Gastrocnemius medialis (tissue), 4 donors: ENCODE measurements around the gene SEMA3D. TPM values are rescaled to one million over a fixed set of nuclear protein-coding genes. Genes with fewer than 3 reads are reported as not detected.

Experiments used
- ATAC-seq, 2 donors: fragments of 150-250 bp; one replicate each; pipeline ENCODE4 v1.9.1; 2016
- DNase-seq, 2 donors: peaks; one replicate each; pipeline ENCODE4 v3.0.0-alpha.2; 2019
- H3K27ac ChIP-seq, 4 donors: fragments of 200-600 bp; sonication (generic); 1 replicate in 1 of 4; 2 replicates in 3 of 4; pipeline ENCODE4 v1.5.1; 2016 to 2018; ENCODE audit warnings: mild to moderate bottlenecking in 2 of 4, moderate library complexity in 1 of 4
- H3K27me3 ChIP-seq, 3 donors: fragments of 200-600 bp; sonication (generic) in 2 of 3; 1 replicate in 1 of 3; 2 replicates in 2 of 3; pipeline versions ENCODE4 v1.5.1 to v1.6.0; 2016 to 2019; ENCODE audit warnings: mild to moderate bottlenecking in 1 of 3, moderate library complexity in 1 of 3
- H3K36me3 ChIP-seq, 2 donors: fragments of 200-600 bp; sonication (generic) in 1 of 2; one replicate each; pipeline ENCODE4 v1.5.1; 2017 to 2018
- H3K4me1 ChIP-seq, 2 donors: fragments of 200-600 bp; sonication (generic) in 1 of 2; one replicate each; pipeline ENCODE4 v1.5.1; 2016 to 2017; ENCODE audit warnings: mild to moderate bottlenecking in 2 of 2
- H3K4me3 ChIP-seq, 4 donors: fragments of 200-600 bp; sonication (generic) in 3 of 4; 1 replicate in 1 of 4; 2 replicates in 3 of 4; pipeline ENCODE4 v1.5.1; 2016 to 2019; ENCODE audit warnings: mild to moderate bottlenecking in 2 of 4
- H3K9me3 ChIP-seq, 3 donors: fragments of 200-600 bp; sonication (generic) in 2 of 3; 1 replicate in 1 of 3; 2 replicates in 2 of 3; pipeline ENCODE4 v1.5.1; 2016 to 2019
- POLR2A ChIP-seq, 2 donors: fragments of 450-650 bp; IDR thresholded peaks; one replicate each; pipeline ENCODE4 v1.6.1; 2017; ENCODE audit warnings: antibody characterized with exemption in 2 of 2, mild to moderate bottlenecking in 2 of 2, moderate library complexity in 2 of 2
- in situ Hi-C, 4 donors: fragments of 200-750 bp; cut with MboI; loops; one replicate each; pipeline versions ENCODE4 v1.15.0 to v1.8.0; 2017; ENCODE audit warnings: low sequenced_read_pairs in 4 of 4
- intact Hi-C: fragments of 100-400 bp; cut with DNase I; formaldehyde crosslinking; loops from one replicate; pipeline ENCODE4 v1.15.1; 2023; ENCODE audit warnings: low total_unique reads
- total RNA-seq, 4 donors: library from RNA; depleted of rRNA; stranded (reverse); fragments of >200 nt; gene quantifications; one replicate each; pipeline versions ENCODE4 v1.1.0 to v1.2.3, GENCODE V29; 2016
- TF ChIP-seq, protein P1 (sequence below), 5 experiments: fragments of 450-650 bp in 3 of 5; fragments of 200-600 bp in 2 of 5; sonication (generic) in 2 of 5; IDR thresholded peaks in 4 of 5; conservative IDR thresholded peaks in 1 of 5; 1 replicate in 4 of 5; 2 replicates in 1 of 5; pipeline ENCODE4 v1.5.1; 2016 to 2019; ENCODE audit warnings: antibody characterized with exemption in 5 of 5, mild to moderate bottlenecking in 3 of 5, moderate library complexity in 3 of 5

SEMA3D gene
- under 1 TPM in 1 of 4 donors, not detected in 3; 0.75 TPM for total RNA-seq

GRCh38 chr7:85186521-85187241 is at the start of gene SEMA3D:
Gene SEMA3D, minus strand, starts transcription at chr7:85187056. Its CDS starts 65,165 bp downstream, at chr7:85121891.
- H3K27ac ChIP-seq = no peak within 1 kb of the TSS
- H3K27me3 ChIP-seq = peaks cover 4 to 5% (median 5%) of the 10 kb centered on the region in 3 donors
- H3K9me3 ChIP-seq = no peaks in the 10 kb centered on the region
- intact Hi-C loops = no loop called here
- H3K36me3 ChIP-seq = no peaks in the 10 kb centered on the region
- in situ Hi-C loops = no loop called here
- peak within 1 kb of the TSS; percentile 38 to 55 (median 46) for H3K4me3 ChIP-seq
- peak; percentile 5 to 10 for DNase-seq
- peak; percentile 49 to 50 for ATAC-seq
- H3K4me1 ChIP-seq = no peaks in the 10 kb centered on the region
- TF ChIP-seq, protein P1, sequence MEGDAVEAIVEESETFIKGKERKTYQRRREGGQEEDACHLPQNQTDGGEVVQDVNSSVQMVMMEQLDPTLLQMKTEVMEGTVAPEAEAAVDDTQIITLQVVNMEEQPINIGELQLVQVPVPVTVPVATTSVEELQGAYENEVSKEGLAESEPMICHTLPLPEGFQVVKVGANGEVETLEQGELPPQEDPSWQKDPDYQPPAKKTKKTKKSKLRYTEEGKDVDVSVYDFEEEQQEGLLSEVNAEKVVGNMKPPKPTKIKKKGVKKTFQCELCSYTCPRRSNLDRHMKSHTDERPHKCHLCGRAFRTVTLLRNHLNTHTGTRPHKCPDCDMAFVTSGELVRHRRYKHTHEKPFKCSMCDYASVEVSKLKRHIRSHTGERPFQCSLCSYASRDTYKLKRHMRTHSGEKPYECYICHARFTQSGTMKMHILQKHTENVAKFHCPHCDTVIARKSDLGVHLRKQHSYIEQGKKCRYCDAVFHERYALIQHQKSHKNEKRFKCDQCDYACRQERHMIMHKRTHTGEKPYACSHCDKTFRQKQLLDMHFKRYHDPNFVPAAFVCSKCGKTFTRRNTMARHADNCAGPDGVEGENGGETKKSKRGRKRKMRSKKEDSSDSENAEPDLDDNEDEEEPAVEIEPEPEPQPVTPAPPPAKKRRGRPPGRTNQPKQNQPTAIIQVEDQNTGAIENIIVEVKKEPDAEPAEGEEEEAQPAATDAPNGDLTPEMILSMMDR (IDR thresholded peaks at IDR 0.05 in 4 of 5, conservative IDR thresholded peaks at IDR 0.05 in 1 of 5) = peak in 3 of 5 experiments; percentile 29 to 44 (median 35)
- TF ChIP-seq POLR2A (IDR thresholded peaks at IDR 0.05) = no peak

DNA sequence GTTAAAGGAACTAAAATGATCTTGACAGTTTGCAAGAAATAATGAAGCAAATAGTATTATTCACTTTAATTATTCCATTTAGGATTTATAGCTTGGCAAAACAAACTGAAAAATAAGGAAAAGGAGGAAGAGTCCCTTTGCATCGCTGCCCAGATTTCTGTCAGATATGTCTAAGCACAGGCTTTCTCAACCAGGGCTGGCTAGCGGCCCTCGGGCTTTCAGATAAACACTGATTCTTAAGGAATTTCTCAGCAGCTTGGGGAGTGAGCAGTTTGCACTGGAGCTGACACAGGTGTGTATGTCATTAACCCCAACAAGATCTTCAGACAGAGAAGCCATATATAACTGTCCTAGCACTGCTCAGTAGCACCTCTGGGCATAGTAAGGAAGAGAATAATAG is 47.9 kb upstream of the SEMA3D start:
- Histone ChIP-seq H3K36me3 (no peaks in the 10 kb centered on the region), H3K27me3 (no peaks in the 10 kb centered on the region), H3K4me3 (no peak overlapping the region), H3K9me3 (no peaks in the 10 kb centered on the region), H3K4me1 (no peaks in the 10 kb centered on the region), H3K27ac (no peak overlapping the region)
- DNase-seq (no peak), ATAC-seq (no peak)
- TF ChIP-seq POLR2A (IDR thresholded peaks at IDR 0.05) = no peak
- TF ChIP-seq, protein P1 (IDR thresholded peaks at IDR 0.05 in 4 of 5, conservative IDR thresholded peaks at IDR 0.05 in 1 of 5) = no peak
- in situ Hi-C loops = no loop called here
- intact Hi-C loops = no loop called here

- Histone ChIP-seq H3K4me3 (no peak overlapping the region), H3K27ac (no peak overlapping the region), H3K4me1 (no peaks in the 10 kb centered on the region), H3K36me3 (no peaks in the 10 kb centered on the region), H3K27me3 (no peaks in the 10 kb centered on the region), H3K9me3 (no peaks in the 10 kb centered on the region)
- in situ Hi-C loops = no loop called here
- ATAC-seq = no peak
- TF ChIP-seq POLR2A (IDR thresholded peaks at IDR 0.05) = no peak
- TF ChIP-seq, protein P1 (IDR thresholded peaks at IDR 0.05 in 4 of 5, conservative IDR thresholded peaks at IDR 0.05 in 1 of 5) = no peak
- DNase-seq = no peak
- intact Hi-C loops = no loop called here
These were observed 45.2 kb upstream of the SEMA3D start for GRCh38 chr7:85232068-85232467.

DNA sequence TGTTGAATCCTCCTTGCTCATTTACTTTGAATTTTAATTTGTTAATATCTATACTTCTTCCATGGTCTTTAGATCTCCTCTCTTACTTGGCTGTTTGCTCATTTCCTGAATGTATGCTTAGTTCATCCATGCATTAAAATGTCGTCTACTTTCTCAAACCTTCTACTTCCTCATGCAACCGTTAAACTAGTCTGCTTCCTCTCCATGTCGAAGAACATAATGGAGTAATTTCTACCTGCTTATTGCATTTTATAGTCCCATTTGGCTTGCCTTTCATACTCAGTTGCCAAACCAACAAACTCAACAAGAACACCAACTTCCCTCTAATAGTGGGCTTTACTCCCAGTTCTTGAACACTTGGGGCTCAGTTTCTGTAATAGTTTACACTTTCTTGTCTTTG is 43.8 kb upstream of the SEMA3D start:
- Histone ChIP-seq H3K27ac (no peak overlapping the region), H3K36me3 (no peaks in the 10 kb centered on the region), H3K27me3 (no peaks in the 10 kb centered on the region), H3K4me3 (no peak overlapping the region), H3K4me1 (no peaks in the 10 kb centered on the region), H3K9me3 (no peaks in the 10 kb centered on the region)
- no peak for ATAC-seq
- intact Hi-C loops = no loop called here
- DNase-seq = no peak
- no peak for TF ChIP-seq POLR2A (IDR thresholded peaks at IDR 0.05)
- TF ChIP-seq, protein P1 (IDR thresholded peaks at IDR 0.05 in 4 of 5, conservative IDR thresholded peaks at IDR 0.05 in 1 of 5) = no peak
- in situ Hi-C loops = no loop called here
